LHCN-M2 (cell line): Measurements from ENCODE around the gene FZR1. TPM values are rescaled to one million over a fixed set of nuclear protein-coding genes. Genes with fewer than 3 reads are reported as not detected.
A peak's percentile ranks its signal among the peaks of the same experiment; 100 is the strongest.
"Not testable (repeated sequence)": the region's sequence is repeated elsewhere in the genome, so short reads cannot be mapped to it uniquely, and the experiment has no call there.

Experiments
- DNase-seq: peaks from one replicate; pipeline ENCODE4 v3.0.0-alpha.2; 2012; ENCODE audit warnings: low read depth
- total RNA-seq: library from RNA; depleted of rRNA; stranded (reverse); fragments of >200 nt; gene quantifications from 2 replicates; pipeline ENCODE4 v1.2.3, GENCODE V29; 2014

The FZR1 gene
- total RNA-seq, 1 experiment from 2014 or later, result 56.5 TPM

- DNase-seq, result peak; percentile 49
Measured at GRCh38 chr19:3544742-3545668, 38.9 kb downstream of the FZR1 start.

GRCh38 chr19:3545669-3546034 is 39.5 kb downstream of the FZR1 start:
- no peak for DNase-seq

GRCh38 chr19:3546119-3546518 is 40.0 kb downstream of the FZR1 start:
- DNase-seq, result no peak

GRCh38 chr19:3547301-3547731 is 41.2 kb downstream of the FZR1 start:
- no peak for DNase-seq

GRCh38 chr19:3547767-3548282 is 41.7 kb downstream of the FZR1 start:
- no peak for DNase-seq

GRCh38 chr19:3548606-3549005 is 42.5 kb downstream of the FZR1 start:
- no peak for DNase-seq

GRCh38 chr19:3549816-3550215 is 43.7 kb downstream of the FZR1 start:
- DNase-seq, result no peak

- DNase-seq, result no peak
Measured at GRCh38 chr19:3550947-3551791, 45.1 kb downstream of the FZR1 start.

GRCh38 chr19:3551792-3552095 is 45.6 kb downstream of the FZR1 start:
- DNase-seq, result no peak

- DNase-seq, result no peak
Measured at GRCh38 chr19:3554254-3555083, 48.4 kb downstream of the FZR1 start.

- no peak for DNase-seq
Measured at GRCh38 chr19:3555653-3556422, 49.7 kb downstream of the FZR1 start.

GRCh38 chr19:3556423-3556977 is 50.4 kb downstream of the FZR1 start:
- no peak for DNase-seq

- DNase-seq, result no peak
Measured at GRCh38 chr19:3556978-3557460, 50.9 kb downstream of the FZR1 start.

- peak; percentile 90 for DNase-seq
Measured at GRCh38 chr19:3557461-3558248, 51.5 kb downstream of the FZR1 start, which contains the start of gene MFSD12. TSS of gene MFSD12 (minus strand) at chr19:3557586. CDS start at chr19:3557403, 183 bp downstream.

- DNase-seq, result no peak
Measured at GRCh38 chr19:3563709-3564524, 57.8 kb downstream of the FZR1 start.

GRCh38 chr19:3565139-3565538 is 59.0 kb downstream of the FZR1 start:
- peak; percentile 52 for DNase-seq

GRCh38 chr19:3570042-3570441 is 63.9 kb downstream of the FZR1 start:
- not testable (repeated sequence) for DNase-seq

GRCh38 chr19:3570606-3571011 is 64.5 kb downstream of the FZR1 start:
- no peak for DNase-seq
